ENCODE measurements around the gene NPBWR2.

NPBWR2 gene

GRCh38 chr20:64056889-64057627 is 50.3 kb downstream of the NPBWR2 start:
- no peak for DNase-seq (ENCODE audit: low spot score)

DNA sequence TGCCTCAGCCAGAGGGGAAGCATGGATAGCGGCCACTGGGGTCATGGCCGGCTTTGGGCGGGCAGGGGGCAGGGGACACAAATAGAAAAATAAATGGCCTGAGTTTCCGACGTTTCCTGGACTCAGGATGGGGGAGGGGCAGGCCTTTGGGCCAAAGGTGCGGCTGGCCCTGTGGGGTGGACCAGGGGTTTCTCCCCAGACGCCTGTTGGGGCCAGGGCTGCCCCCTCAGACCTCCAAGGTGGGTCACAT is 50.8 kb downstream of the NPBWR2 start:
- DNase-seq (ENCODE audit: low spot score), result no peak

DNA sequence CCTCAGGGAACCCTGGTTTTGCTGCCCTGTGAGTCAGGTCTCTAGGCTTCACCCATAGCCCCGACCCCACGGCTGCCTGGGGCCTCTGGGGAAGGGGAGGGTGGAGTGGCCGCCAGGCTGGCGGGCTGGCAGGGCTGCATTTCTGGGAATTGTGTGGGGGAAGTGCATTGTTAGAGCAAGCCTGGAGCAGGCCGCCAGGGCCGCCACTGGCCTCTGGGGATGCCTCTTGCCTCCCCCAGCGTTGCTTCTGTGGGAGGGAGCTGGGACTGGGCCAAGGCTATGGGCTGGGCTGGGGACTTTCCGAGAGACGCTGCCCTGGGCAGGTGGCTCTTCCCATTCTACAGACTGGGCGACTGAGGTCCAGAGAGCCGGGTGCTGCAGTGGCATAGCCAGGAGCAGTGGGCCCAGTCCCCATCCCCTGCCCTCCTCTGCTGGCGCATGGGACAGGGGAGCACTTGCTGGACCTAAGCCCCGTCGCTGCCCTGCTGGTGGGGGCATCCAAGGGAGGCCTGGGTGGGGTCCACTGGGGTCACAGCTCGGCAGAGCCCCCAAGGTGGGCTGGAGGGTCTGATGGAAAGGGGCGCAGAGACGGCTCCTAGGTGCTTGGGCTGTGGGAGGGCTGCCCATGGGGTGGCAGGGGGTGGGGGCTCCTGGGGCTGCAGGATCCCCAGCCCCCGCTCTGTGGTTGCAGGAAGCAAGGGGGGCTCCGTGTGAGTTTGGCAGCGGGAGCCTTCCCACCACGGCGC is 51.3 kb downstream of the NPBWR2 start:
- DNase-seq (ENCODE audit: low spot score), result no peak

- no peak for DNase-seq (ENCODE audit: low spot score)
Measured at GRCh38 chr20:64055396-64055892, 51.9 kb downstream of the NPBWR2 start.

GRCh38 chr20:64053841-64054661 is 53.3 kb downstream of the NPBWR2 start:
- no peak for DNase-seq (ENCODE audit: low spot score)
